B cell (primary cell): ENCODE data around the gene OGG1. TPM values are rescaled to one million over a fixed set of nuclear protein-coding genes. Genes with fewer than 3 reads are reported as not detected.

Experiments
- ATAC-seq: fragments of 200-7000 bp; cut with Tn5 transposase; one replicate; pipeline ENCODE4 v1.10.0; 2021; ENCODE audit warnings: low read depth, mild to moderate bottlenecking, moderate number of reproducible peaks, moderate library complexity
- CTCF ChIA-PET: fragments of 350-600 bp; sonication (Branson Sonifier 250); formaldehyde crosslinking; loops from one replicate; lab custom pipeline; 2021; ENCODE audit warnings: antibody characterized with exemption, inconsistent platforms; lab: Charles Lee
- POLR2A ChIA-PET: fragments of 350-600 bp; sonication (Branson Sonifier 250); formaldehyde crosslinking; loops from one replicate; lab custom pipeline; 2021; ENCODE audit warnings: antibody characterized with exemption; lab: Charles Lee
- DNase-seq: peaks from one replicate; pipeline ENCODE4 v3.0.0; 2013
- H2AFZ ChIP-seq: 2 replicates; pipeline ENCODE4 v1.6.1; 2012; ENCODE audit warnings: mild to moderate bottlenecking, low read depth, low read length; ENCODE audit not compliant: insufficient read depth, poor library complexity, severe bottlenecking
- H3K27ac ChIP-seq, 2 donors: 1 replicate in 1 of 2; 2 replicates in 1 of 2; pipeline ENCODE4 v1.5.1; 2012 to 2013; ENCODE audit warnings: low read length in 2 of 2, mild to moderate bottlenecking in 2 of 2, moderate library complexity in 1 of 2
- H3K27me3 ChIP-seq, 4 experiments: fragments of 200-600 bp in 1 of 4; sonication (generic) in 1 of 4; replicated peaks in 1 of 4; 1 replicate in 2 of 4; 2 replicates in 2 of 4; pipeline versions ENCODE4 v1.6.1 to v1.7.0; 2013 to 2016; ENCODE audit warnings: low read length in 3 of 4, mild to moderate bottlenecking in 2 of 4, mixed read lengths in 1 of 4, moderate library complexity in 1 of 4; ENCODE audit not compliant: insufficient read depth in 4 of 4, control insufficient read depth in 3 of 4; ENCODE audit errors: control extremely low read depth in 1 of 4
- H3K36me3 ChIP-seq, 2 experiments: replicated peaks in 1 of 2; 1 replicate in 1 of 2; 2 replicates in 1 of 2; pipeline versions ENCODE4 v1.6.1 to v1.7.1; 2013; ENCODE audit warnings: low read length in 1 of 2; ENCODE audit not compliant: insufficient read depth in 2 of 2, control insufficient read depth in 1 of 2; ENCODE audit errors: control extremely low read depth in 1 of 2, extremely low read depth in 1 of 2
- H3K4me1 ChIP-seq, 2 donors: fragments of 200-600 bp in 1 of 2; sonication (generic) in 1 of 2; 1 replicate in 1 of 2; 2 replicates in 1 of 2; pipeline versions ENCODE4 v1.5.1 to v1.6.1; 2013 to 2017; ENCODE audit warnings: low read length in 2 of 2; ENCODE audit not compliant: control insufficient read depth in 2 of 2, insufficient read depth in 2 of 2
- H3K4me2 ChIP-seq: replicated peaks from 2 replicates; pipeline ENCODE3; 2012; ENCODE audit warnings: mild to moderate bottlenecking, low read depth, low read length; ENCODE audit not compliant: poor library complexity, severe bottlenecking
- H3K4me3 ChIP-seq, 5 experiments: fragments of 200-600 bp in 1 of 5; sonication (generic) in 1 of 5; 1 replicate in 3 of 5; 2 replicates in 2 of 5; pipeline versions ENCODE4 v1.5.1 to v1.7.0; 2011 to 2016; ENCODE audit warnings: low read length in 4 of 5, mild to moderate bottlenecking in 4 of 5, low read depth in 2 of 5, control low read depth in 1 of 5, moderate library complexity in 1 of 5; ENCODE audit not compliant: insufficient read depth in 1 of 5; ENCODE audit errors: control extremely low read depth in 1 of 5, extremely low read depth in 1 of 5
- H3K79me2 ChIP-seq: fragments of 200-600 bp; sonication (generic); one replicate; pipeline ENCODE4 v1.6.0; 2016; ENCODE audit warnings: low read length; ENCODE audit not compliant: control insufficient read depth, insufficient read depth
- H3K9ac ChIP-seq: fragments of 200-600 bp; sonication (generic); 2 replicates; pipeline ENCODE4 v1.6.1; 2017; ENCODE audit warnings: mild to moderate bottlenecking, low read length, moderate library complexity
- H3K9me3 ChIP-seq, 3 donors: one replicate each; pipeline versions ENCODE4 v1.6.1 to v1.7.1; 2013; ENCODE audit warnings: low read length in 2 of 3; ENCODE audit not compliant: control insufficient read depth in 2 of 3, insufficient read depth in 1 of 3; ENCODE audit errors: control extremely low read depth in 1 of 3
- H4K20me1 ChIP-seq: 2 replicates; pipeline ENCODE4 v1.6.0; 2012; ENCODE audit warnings: mild to moderate bottlenecking, low read length; ENCODE audit not compliant: insufficient read depth, control insufficient read depth, poor library complexity, severe bottlenecking
- H3K27ac Mint-ChIP-seq: one replicate; pipeline ENCODE4 v1.8.0; 2021; ENCODE audit warnings: mixed read lengths
- H3K27me3 Mint-ChIP-seq: one replicate; pipeline ENCODE4 v1.8.0; 2021; ENCODE audit warnings: mixed read lengths
- H3K4me1 Mint-ChIP-seq: one replicate; pipeline ENCODE4 v1.8.0; 2021; ENCODE audit warnings: mixed read lengths
- H3K4me3 Mint-ChIP-seq: one replicate; pipeline ENCODE4 v1.8.0; 2021; ENCODE audit warnings: mixed read lengths
- H3K9me3 Mint-ChIP-seq: one replicate; pipeline ENCODE4 v1.8.0; 2022; ENCODE audit warnings: mixed read lengths; ENCODE audit not compliant: insufficient read depth
- CTCF ChIP-seq: fragments of 200-600 bp; IDR thresholded peaks from one replicate; pipeline ENCODE4 v1.8.0; 2022; ENCODE audit warnings: antibody characterized with exemption, mild to moderate bottlenecking
- EZH2 ChIP-seq: IDR thresholded peaks from 2 replicates; pipeline ENCODE4 v1.6.1; 2012; ENCODE audit warnings: borderline replicate concordance, low read depth, mild to moderate bottlenecking, moderate library complexity, low read length; ENCODE audit not compliant: insufficient read depth, poor library complexity, severe bottlenecking
- WGBS: methylation state at CpG from one replicate; pipeline ENCODE4 v1.1.5; 2013; ENCODE audit warnings: missing lambda C conversion rate; ENCODE audit not compliant: insufficient coverage; 5-methylcytosine and 5-hydroxymethylcytosine counted together
- intact Hi-C: fragments of 100-400 bp; cut with micrococcal nuclease; formaldehyde crosslinking; loops from one replicate; pipeline ENCODE4 v1.10.0; 2022
- polyA plus RNA-seq: library from polyadenylated mRNA; depleted of rRNA; stranded (reverse); fragments of >200 nt; gene quantifications from 2 replicates; pipeline ENCODE4 v1.2.3, GENCODE V29; 2012
- total RNA-seq, 2 donors: library from RNA; stranded (reverse); fragments of 120-200 nt in 1 of 2; gene quantifications; 1 replicate in 1 of 2; 2 replicates in 1 of 2; pipeline versions ENCODE4 v1.2.3 to v1.2.4, GENCODE V29; 2013 to 2022

Gene OGG1
- total and polyA plus RNA-seq, 2 donors (not counting 1 experiment from before 2014, with no cell fraction given) = 45.6 to 81.6 TPM

GRCh38 chr3:9786825-9787669 is 37.3 kb downstream of the OGG1 start:
- Histone ChIP-seq H3K9me3 (no peaks in the 10 kb centered on the region), H3K36me3 (peaks cover 2 to 60% of the 10 kb centered on the region in 2 experiments), H3K4me1 (peaks cover 18 to 28% of the 10 kb centered on the region in 2 donors), H3K27me3 (no peaks in the 10 kb centered on the region), H3K79me2 (peaks cover 37% of the 10 kb centered on the region), H3K4me2 (no peak overlapping the region), H3K4me3 (no peak overlapping the region), H3K27ac (no peak overlapping the region), H2AFZ (no peak overlapping the region), H3K9ac (no peak overlapping the region), H4K20me1 (no peaks in the 10 kb centered on the region)
- TF ChIP-seq CTCF (peak; percentile 44), EZH2 (no peak)
- 100% methylated on average over 7 of the region's 13 CpGs for WGBS
- peak overlapping the region; percentile 67 for H3K27ac Mint-ChIP-seq
- no peaks in the 10 kb centered on the region for H3K9me3 Mint-ChIP-seq
- ChIA-PET CTCF (interaction anchor here (0.6 to 1.0 kb wide), 3 partner anchors 146 to 197 kb away, joined by 3 read pairs; partner anchors contain the start of gene CRELD1), POLR2A (no interaction called here)
- intact Hi-C loops = no loop called here
- no peak for ATAC-seq
- no peak overlapping the region for H3K4me3 Mint-ChIP-seq
- peaks cover 30% of the 10 kb centered on the region for H3K4me1 Mint-ChIP-seq
- DNase-seq = no peak
- H3K27me3 Mint-ChIP-seq = no peaks in the 10 kb centered on the region

- no peak overlapping the region for H3K4me2 ChIP-seq
- ATAC-seq (no peak), DNase-seq (no peak)
- H3K9me3 ChIP-seq = no peaks in the 10 kb centered on the region
- H3K36me3 ChIP-seq = peaks cover 2 to 57% of the 10 kb centered on the region in 2 experiments
- Mint-ChIP-seq H3K9me3 (no peaks in the 10 kb centered on the region), H3K4me1 (peaks cover 26% of the 10 kb centered on the region), H3K27me3 (no peaks in the 10 kb centered on the region), H3K4me3 (no peak overlapping the region), H3K27ac (no peak overlapping the region)
- intact Hi-C loops = no loop called here
- H3K4me1 ChIP-seq = peaks cover 11 to 22% of the 10 kb centered on the region in 2 donors
- no peaks in the 10 kb centered on the region for H3K27me3 ChIP-seq
- H3K4me3 ChIP-seq = no peak overlapping the region
- no peak overlapping the region for H2AFZ ChIP-seq
- TF ChIP-seq CTCF (no peak), EZH2 (no peak)
- H3K9ac ChIP-seq = no peak overlapping the region
- ChIA-PET CTCF (interaction anchor here (0.6 to 1.0 kb wide), 2 partner anchors 146 to 196 kb away, joined by 3 read pairs; partner anchors contain the start of gene CRELD1), POLR2A (interaction anchor here (1.1 kb wide), 1 partner anchor 103 kb away, joined by 4 read pairs; the partner anchor contains the start of gene JAGN1)
- no peaks in the 10 kb centered on the region for H4K20me1 ChIP-seq
- WGBS = 100% methylated on average over 3 of the region's 6 CpGs
- no peak overlapping the region for H3K27ac ChIP-seq
- H3K79me2 ChIP-seq = peaks cover 40% of the 10 kb centered on the region
Measured at GRCh38 chr3:9787714-9788113, 38.0 kb downstream of the OGG1 start.
